ENCODE measurements around the gene KIRREL1. TPM values are rescaled to one million over a fixed set of nuclear protein-coding genes. Genes with fewer than 3 reads are reported as not detected.

The KIRREL1 gene
- total and polyA plus RNA-seq, 2 of the 13 experiments (the other 11 are each of a cell fraction or from before 2014, with no cell fraction given): 0.02 to 0.03 TPM

- H3K9ac ChIP-seq (ENCODE audit: insufficient read depth, low read depth, low read length): no peak overlapping the region
- intact Hi-C loops (cut with micrococcal nuclease; ENCODE audit: unreplicated experiment): no loop called here
- H3K4me2 ChIP-seq (ENCODE audit: low read depth, low read length): no peak overlapping the region
- no peak for ATAC-seq
- H4K20me1 ChIP-seq (ENCODE audit: insufficient read depth, low read length): no peaks in the 10 kb centered on the region
- no TSS peak for BruUV-seq (replicated peaks)
- DNase-seq (ENCODE audit: low spot score): no peak
- H2AFZ ChIP-seq (ENCODE audit: low read length): no peak overlapping the region
- H3K27ac ChIP-seq (ENCODE audit: extremely low read length, insufficient read depth, low read length): no peak overlapping the region
- H3K4me3 ChIP-seq (replicated peaks in 1 of 3; ENCODE audit: insufficient read depth in 1 of 3, low read depth in 2 of 3, low read length in 3 of 3): no peak overlapping the region
- in situ Hi-C loops (cut with HindIII; ENCODE audit: extremely low pct_ligation_motif_present, low pct_unique_long_range_greater_than_20kb): no loop called here
- WGBS (ENCODE audit: low lambda C conversion rate): 52% methylated on average over 4 of the region's 6 CpGs
- no peaks in the 10 kb centered on the region for H3K4me1 ChIP-seq (ENCODE audit: insufficient read depth, low read length)
- no peak for TF ChIP-seq FOXK1 (CRISPR knock-in tag; IDR thresholded peaks at IDR 0.05; ENCODE audit: borderline replicate concordance, low read depth)
- no peak for TF ChIP-seq RARG (CRISPR knock-in tag; IDR thresholded peaks at IDR 0.05; ENCODE audit: low read depth)
- no peak for TF ChIP-seq NCOR1 (IDR thresholded peaks at IDR 0.05; ENCODE audit: borderline replicate concordance, low read length)
- TF ChIP-seq TEAD2 (CRISPR knock-in tag; IDR thresholded peaks at IDR 0.05): no peak
- TF ChIP-seq, protein P1, sequence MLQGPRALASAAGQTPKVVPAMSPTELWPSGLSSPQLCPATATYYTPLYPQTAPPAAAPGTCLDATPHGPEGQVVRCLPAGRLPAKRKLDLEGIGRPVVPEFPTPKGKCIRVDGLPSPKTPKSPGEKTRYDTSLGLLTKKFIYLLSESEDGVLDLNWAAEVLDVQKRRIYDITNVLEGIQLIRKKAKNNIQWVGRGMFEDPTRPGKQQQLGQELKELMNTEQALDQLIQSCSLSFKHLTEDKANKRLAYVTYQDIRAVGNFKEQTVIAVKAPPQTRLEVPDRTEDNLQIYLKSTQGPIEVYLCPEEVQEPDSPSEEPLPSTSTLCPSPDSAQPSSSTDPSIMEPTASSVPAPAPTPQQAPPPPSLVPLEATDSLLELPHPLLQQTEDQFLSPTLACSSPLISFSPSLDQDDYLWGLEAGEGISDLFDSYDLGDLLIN (CRISPR knock-in tag; IDR thresholded peaks at IDR 0.05; ENCODE audit: borderline replicate concordance): no peak
- no peaks in the 10 kb centered on the region for H3K79me2 ChIP-seq (ENCODE audit: insufficient read depth, low read length)
- no peaks in the 10 kb centered on the region for H3K9me3 ChIP-seq (ENCODE audit: low read length)
- H3K27me3 ChIP-seq (ENCODE audit: control insufficient read depth in 1 of 2, insufficient read depth in 2 of 2, low read length in 2 of 2): no peaks in the 10 kb centered on the region; a peak in 2 of 5 replicates
- no peak for FAIRE-seq
- H3K36me3 ChIP-seq (replicated peaks in 1 of 2; ENCODE audit: control insufficient read depth in 1 of 2, insufficient read depth in 2 of 2, low read length in 2 of 2): no peaks in the 10 kb centered on the region
- POLR2A ChIA-PET: no interaction called here
- CTCF ChIA-PET (ENCODE audit: low intra/inter-chr PET ratio, low total read pairs): no interaction called here
Measured at GRCh38 chr1:158067662-158068061, 74.2 kb downstream of the KIRREL1 start.

DNA sequence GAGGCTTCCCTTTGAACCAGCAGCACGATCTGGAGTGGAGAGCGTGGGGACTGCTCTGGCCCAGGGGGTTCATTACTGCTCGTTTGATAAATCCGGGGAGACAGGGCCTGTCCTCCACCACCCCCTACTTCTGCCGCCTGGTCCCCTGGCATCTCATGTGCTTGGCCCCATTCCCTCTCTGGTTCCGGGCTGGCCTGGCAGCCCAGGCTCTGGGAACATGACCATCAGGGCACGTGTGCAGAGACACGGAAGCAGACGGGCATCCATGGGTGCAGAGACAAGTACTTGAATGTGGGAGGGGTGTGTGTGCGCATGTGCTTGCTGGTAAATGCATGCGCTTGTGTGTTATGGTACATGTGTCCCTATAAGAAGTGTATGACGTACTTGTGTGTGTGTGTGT lies 75.5 kb downstream of the KIRREL1 start:
- Histone ChIP-seq H3K27me3 (ENCODE audit: control insufficient read depth in 1 of 2, insufficient read depth in 2 of 2, low read length in 2 of 2) (no peaks in the 10 kb centered on the region; a peak in 2 of 5 replicates), H3K36me3 (replicated peaks in 1 of 2; ENCODE audit: control insufficient read depth in 1 of 2, insufficient read depth in 2 of 2, low read length in 2 of 2) (no peaks in the 10 kb centered on the region), H3K4me3 (replicated peaks in 1 of 3; ENCODE audit: insufficient read depth in 1 of 3, low read depth in 2 of 3, low read length in 3 of 3) (no peak overlapping the region), H2AFZ (ENCODE audit: low read length) (no peak overlapping the region), H3K27ac (ENCODE audit: extremely low read length, insufficient read depth, low read length) (no peak overlapping the region), H3K4me2 (ENCODE audit: low read depth, low read length) (no peak overlapping the region), H3K4me1 (ENCODE audit: insufficient read depth, low read length) (no peaks in the 10 kb centered on the region), H4K20me1 (ENCODE audit: insufficient read depth, low read length) (no peaks in the 10 kb centered on the region), H3K9ac (ENCODE audit: insufficient read depth, low read depth, low read length) (no peak overlapping the region), H3K79me2 (ENCODE audit: insufficient read depth, low read length) (no peaks in the 10 kb centered on the region), H3K9me3 (ENCODE audit: low read length) (no peaks in the 10 kb centered on the region)
- ChIA-PET POLR2A (no interaction called here), CTCF (ENCODE audit: low intra/inter-chr PET ratio, low total read pairs) (no interaction called here)
- FAIRE-seq (no peak), DNase-seq (ENCODE audit: low spot score) (no peak), ATAC-seq (no peak)
- in situ Hi-C loops (cut with HindIII; ENCODE audit: extremely low pct_ligation_motif_present, low pct_unique_long_range_greater_than_20kb) (no loop called here), intact Hi-C loops (cut with micrococcal nuclease; ENCODE audit: unreplicated experiment) (no loop called here)
- TF ChIP-seq FOXO4 (CRISPR knock-in tag; conservative IDR thresholded peaks at IDR 0.05): no peak
- TF ChIP-seq, protein P2, sequence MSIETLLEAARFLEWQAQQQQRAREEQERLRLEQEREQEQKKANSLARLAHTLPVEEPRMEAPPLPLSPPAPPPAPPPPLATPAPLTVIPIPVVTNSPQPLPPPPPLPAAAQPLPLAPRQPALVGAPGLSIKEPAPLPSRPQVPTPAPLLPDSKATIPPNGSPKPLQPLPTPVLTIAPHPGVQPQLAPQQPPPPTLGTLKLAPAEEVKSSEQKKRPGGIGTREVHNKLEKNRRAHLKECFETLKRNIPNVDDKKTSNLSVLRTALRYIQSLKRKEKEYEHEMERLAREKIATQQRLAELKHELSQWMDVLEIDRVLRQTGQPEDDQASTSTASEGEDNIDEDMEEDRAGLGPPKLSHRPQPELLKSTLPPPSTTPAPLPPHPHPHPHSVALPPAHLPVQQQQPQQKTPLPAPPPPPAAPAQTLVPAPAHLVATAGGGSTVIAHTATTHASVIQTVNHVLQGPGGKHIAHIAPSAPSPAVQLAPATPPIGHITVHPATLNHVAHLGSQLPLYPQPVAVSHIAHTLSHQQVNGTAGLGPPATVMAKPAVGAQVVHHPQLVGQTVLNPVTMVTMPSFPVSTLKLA (IDR thresholded peaks at IDR 0.05): peak; percentile 74
- WGBS (ENCODE audit: low lambda C conversion rate): 44% methylated on average over 6 of the region's 12 CpGs
- BruUV-seq (replicated peaks): no TSS peak

Data from HepG2 (cell line).